Fibroblast of gingiva (primary cell): ENCODE data around the gene FAR2.
"Not testable (repeated sequence)": the region's sequence is repeated elsewhere in the genome, so short reads cannot be mapped to it uniquely, and the experiment has no call there.

ENCODE experiments used
- DNase-seq: peaks from one replicate; pipeline ENCODE4 v3.0.0-alpha.2; 2011; ENCODE audit warnings: low read depth

The FAR2 gene

GRCh38 chr12:29281371-29282005 lies 132.4 kb downstream of the FAR2 start:
- DNase-seq, result no peak

GRCh38 chr12:29282031-29282816 lies 133.1 kb downstream of the FAR2 start:
- no peak for DNase-seq

- no peak for DNase-seq
These were observed 135.1 kb downstream of the FAR2 start for GRCh38 chr12:29283969-29284700.

- peak; percentile 52 for DNase-seq
These were observed 137.2 kb downstream of the FAR2 start for GRCh38 chr12:29286081-29286790.

- no peak for DNase-seq
These were observed 138.5 kb downstream of the FAR2 start for GRCh38 chr12:29287622-29288021.

GRCh38 chr12:29288031-29288430 lies 139.0 kb downstream of the FAR2 start:
- DNase-seq, result no peak

GRCh38 chr12:29290475-29290874 lies 141.4 kb downstream of the FAR2 start:
- not testable (repeated sequence) for DNase-seq

- DNase-seq, result no peak
These were observed 142.1 kb downstream of the FAR2 start for GRCh38 chr12:29291226-29291625.

- DNase-seq, result no peak
These were observed 150.6 kb downstream of the FAR2 start for GRCh38 chr12:29299633-29300032.

- DNase-seq, result no peak
These were observed 152.0 kb downstream of the FAR2 start for GRCh38 chr12:29301114-29301513.

GRCh38 chr12:29304388-29304787 lies 155.3 kb downstream of the FAR2 start:
- no peak for DNase-seq

GRCh38 chr12:29306266-29306665 lies 157.2 kb downstream of the FAR2 start:
- no peak for DNase-seq

- no peak for DNase-seq
These were observed 157.6 kb downstream of the FAR2 start for GRCh38 chr12:29306682-29307081.

- peak; percentile 12 for DNase-seq
These were observed 160.3 kb downstream of the FAR2 start for GRCh38 chr12:29309320-29309902.

GRCh38 chr12:29310899-29311298 lies 161.8 kb downstream of the FAR2 start:
- no peak for DNase-seq

GRCh38 chr12:29314416-29314815 lies 165.3 kb downstream of the FAR2 start:
- no peak for DNase-seq

GRCh38 chr12:29316752-29317151 lies 167.7 kb downstream of the FAR2 start:
- no peak for DNase-seq

- peak; percentile 69 for DNase-seq
These were observed 168.7 kb downstream of the FAR2 start for GRCh38 chr12:29317556-29318363.

- peak; percentile 44 for DNase-seq
These were observed 171.4 kb downstream of the FAR2 start for GRCh38 chr12:29320295-29321085.

- no peak for DNase-seq
These were observed 173.1 kb downstream of the FAR2 start for GRCh38 chr12:29322157-29322556.
